Common myeloid progenitor, CD34-positive (primary cell): ENCODE results near the gene BATF.

ENCODE experiments used
- CTCF ChIA-PET: fragments of 350-600 bp; sonication (Branson Sonifier 250); formaldehyde crosslinking; loops from one replicate; lab custom pipeline; 2021; ENCODE audit warnings: antibody characterized with exemption; lab: Charles Lee
- POLR2A ChIA-PET: fragments of 350-600 bp; sonication (Branson Sonifier 250); formaldehyde crosslinking; loops from one replicate; lab custom pipeline; 2021; ENCODE audit warnings: antibody characterized with exemption; lab: Charles Lee
- DNase-seq, 3 donors: peaks; one replicate each; pipeline versions ENCODE4 v3.0.0 to v3.0.0-alpha.2; 2013
- H3K27ac ChIP-seq, 2 experiments: 1 replicate in 1 of 2; 2 replicates in 1 of 2; pipeline ENCODE4 v1.7.0; 2013; ENCODE audit warnings: inconsistent platforms in 2 of 2, low read length in 2 of 2, mild to moderate bottlenecking in 2 of 2, low read depth in 1 of 2, moderate library complexity in 1 of 2; ENCODE audit not compliant: severe bottlenecking in 2 of 2, insufficient read depth in 1 of 2, poor library complexity in 1 of 2
- H3K27me3 ChIP-seq, 5 experiments: replicated peaks in 2 of 5; 1 replicate in 3 of 5; 2 replicates in 2 of 5; pipeline versions ENCODE4 v1.6.1 to v1.7.0; 2013; ENCODE audit warnings: low read length in 4 of 5, mild to moderate bottlenecking in 2 of 5, moderate library complexity in 2 of 5, inconsistent platforms in 1 of 5; ENCODE audit not compliant: insufficient read depth in 5 of 5, control insufficient read depth in 4 of 5
- H3K36me3 ChIP-seq, 4 experiments: 1 replicate in 2 of 4; 2 replicates in 2 of 4; pipeline versions ENCODE4 v1.6.1 to v1.7.0; 2013; ENCODE audit warnings: low read length in 3 of 4, control low read depth in 1 of 4, mild to moderate bottlenecking in 1 of 4; ENCODE audit not compliant: control insufficient read depth in 4 of 4, insufficient read depth in 4 of 4
- H3K4me1 ChIP-seq, 4 experiments: 1 replicate in 3 of 4; 2 replicates in 1 of 4; pipeline versions ENCODE4 v1.6.1 to v1.7.1; 2013; ENCODE audit warnings: low read length in 3 of 4, mild to moderate bottlenecking in 3 of 4, control low read depth in 1 of 4, inconsistent platforms in 1 of 4, moderate library complexity in 1 of 4; ENCODE audit not compliant: control insufficient read depth in 4 of 4, insufficient read depth in 4 of 4; ENCODE audit errors: control extremely low read depth in 1 of 4
- H3K4me3 ChIP-seq, 7 experiments: 1 replicate in 4 of 7; 2 replicates in 3 of 7; pipeline versions ENCODE4 v1.5.1 to v1.7.0; 2013; ENCODE audit warnings: mild to moderate bottlenecking in 7 of 7, low read length in 6 of 7, moderate library complexity in 6 of 7, inconsistent platforms in 2 of 7, low read depth in 2 of 7, control low read depth in 1 of 7; ENCODE audit not compliant: insufficient read depth in 4 of 7, control insufficient read depth in 1 of 7; ENCODE audit errors: extremely low read depth in 1 of 7
- H3K9me3 ChIP-seq, 5 experiments: 1 replicate in 4 of 5; 2 replicates in 1 of 5; pipeline versions ENCODE4 v1.6.1 to v1.7.1; 2013; ENCODE audit warnings: low read length in 4 of 5, mild to moderate bottlenecking in 2 of 5, inconsistent platforms in 1 of 5, low read depth in 1 of 5, moderate library complexity in 1 of 5; ENCODE audit not compliant: control insufficient read depth in 4 of 5, insufficient read depth in 2 of 5; ENCODE audit errors: control extremely low read depth in 1 of 5
- WGBS: methylation state at CpG from one replicate; pipeline ENCODE4 v1.1.5; 2013; ENCODE audit not compliant: insufficient coverage; 5-methylcytosine and 5-hydroxymethylcytosine counted together

BATF gene

GRCh38 chr14:75562489-75562888 is 40.2 kb downstream of the BATF start:
- Histone ChIP-seq H3K4me3 (no peak overlapping the region), H3K4me1 (peaks cover 2 to 27% (median 18%) of the 10 kb centered on the region in 4 experiments), H3K36me3 (no peaks in the 10 kb centered on the region), H3K27ac (no peak overlapping the region), H3K9me3 (no peaks in the 10 kb centered on the region), H3K27me3 (no peaks in the 10 kb centered on the region)
- ChIA-PET CTCF (interaction anchor here (1.1 to 5.9 kb wide), 15 partner anchors 10 to 433 kb away, joined by 3 to 66 read pairs (median 4); partner anchors contain the start of genes ERG28, FLVCR2 and TTLL5), POLR2A (no interaction called here)
- DNase-seq, result peak in 1 of 3 donors; percentile 28
- WGBS, result 94% methylated on average over 3 of the region's 4 CpGs

- POLR2A ChIA-PET, result interaction anchor here (0.6 kb wide), 1 partner anchor 13 kb away, joined by 4 read pairs; no protein-coding TSS in a partner anchor
- no peak overlapping the region for H3K27ac ChIP-seq
Measured at GRCh38 chr14:75563931-75564330, 41.7 kb downstream of the BATF start.

GRCh38 chr14:75565056-75565455 is 42.8 kb downstream of the BATF start:
- no peak overlapping the region for H3K4me3 ChIP-seq
- peaks cover 2 to 17% (median 12%) of the 10 kb centered on the region in 4 experiments for H3K4me1 ChIP-seq
- no peaks in the 10 kb centered on the region for H3K27me3 ChIP-seq
- ChIA-PET POLR2A (no interaction called here), CTCF (interaction anchor here (5.9 kb wide), 1 partner anchor 9 kb away, joined by 66 read pairs; the partner anchor contains the start of gene FLVCR2)
- no peaks in the 10 kb centered on the region for H3K36me3 ChIP-seq
- peak in 2 of 3 donors; percentile 78 to 90 for DNase-seq
- H3K27ac ChIP-seq, result no peak overlapping the region
- no peaks in the 10 kb centered on the region for H3K9me3 ChIP-seq
- WGBS, result 28% methylated on average over 5 of the region's 5 CpGs

More at GRCh38 chr14:75563931-75564330, 41.7 kb downstream of the BATF start:
- no peak for DNase-seq
- Histone ChIP-seq H3K36me3 (no peaks in the 10 kb centered on the region), H3K9me3 (no peaks in the 10 kb centered on the region), H3K4me1 (peaks cover 2 to 25% (median 18%) of the 10 kb centered on the region in 4 experiments), H3K4me3 (no peak overlapping the region), H3K27me3 (no peaks in the 10 kb centered on the region)
- CTCF ChIA-PET, result interaction anchor here (1.3 to 5.9 kb wide), 6 partner anchors 11 to 255 kb away, joined by 4 to 66 read pairs (median 12); partner anchors contain the start of gene FLVCR2
- WGBS, result 92% methylated on average over 4 of the region's 4 CpGs

GRCh38 chr14:75566321-75566720 is 44.1 kb downstream of the BATF start:
- 74% methylated on average over 2 of the region's 4 CpGs for WGBS
- peak in 2 of 3 donors; percentile 74 to 86 for DNase-seq
- H3K27me3 ChIP-seq, result no peaks in the 10 kb centered on the region
- no peak overlapping the region for H3K27ac ChIP-seq
- H3K4me3 ChIP-seq, result no peak overlapping the region
- POLR2A ChIA-PET, result interaction anchor here (0.6 kb wide), 1 partner anchor 23 kb away, joined by 4 read pairs; no protein-coding TSS in a partner anchor
- peaks cover 2 to 16% (median 12%) of the 10 kb centered on the region in 4 experiments for H3K4me1 ChIP-seq
- CTCF ChIA-PET, result interaction anchor here (0.9 to 2.1 kb wide), 2 partner anchors 9 to 11 kb away, joined by 3 to 10 read pairs; partner anchors contain the start of gene FLVCR2
- H3K9me3 ChIP-seq, result no peaks in the 10 kb centered on the region
- H3K36me3 ChIP-seq, result no peaks in the 10 kb centered on the region

GRCh38 chr14:75566752-75567151 is 44.5 kb downstream of the BATF start:
- Histone ChIP-seq H3K4me1 (peaks cover 2 to 16% (median 12%) of the 10 kb centered on the region in 4 experiments), H3K4me3 (no peak overlapping the region), H3K27me3 (no peaks in the 10 kb centered on the region), H3K36me3 (no peaks in the 10 kb centered on the region), H3K9me3 (no peaks in the 10 kb centered on the region), H3K27ac (no peak overlapping the region)
- ChIA-PET POLR2A (interaction anchor here (0.6 kb wide), 1 partner anchor 24 kb away, joined by 4 read pairs; no protein-coding TSS in a partner anchor), CTCF (interaction anchor here (0.9 to 2.1 kb wide), 2 partner anchors 9 to 11 kb away, joined by 3 to 10 read pairs; partner anchors contain the start of gene FLVCR2)
- 100% methylated on average over 4 of the region's 8 CpGs for WGBS
- no peak for DNase-seq

GRCh38 chr14:75568140-75568539 is 45.9 kb downstream of the BATF start:
- ChIA-PET CTCF (interaction anchor here (1.0 kb wide), 1 partner anchor 8 kb away, joined by 4 read pairs; no protein-coding TSS in a partner anchor), POLR2A (no interaction called here)
- Histone ChIP-seq H3K4me1 (peaks cover 2 to 16% (median 12%) of the 10 kb centered on the region in 4 experiments), H3K36me3 (no peaks in the 10 kb centered on the region), H3K9me3 (no peaks in the 10 kb centered on the region), H3K4me3 (no peak overlapping the region), H3K27ac (no peak overlapping the region), H3K27me3 (no peaks in the 10 kb centered on the region)
- WGBS, result 95% methylated on average over 5 of the region's 7 CpGs
- no peak for DNase-seq

- WGBS, result 89% methylated on average over 6 of the region's 6 CpGs
- Histone ChIP-seq H3K9me3 (no peaks in the 10 kb centered on the region), H3K4me3 (no peak overlapping the region), H3K4me1 (peaks cover 2 to 16% (median 12%) of the 10 kb centered on the region in 4 experiments), H3K27me3 (no peaks in the 10 kb centered on the region), H3K36me3 (no peaks in the 10 kb centered on the region), H3K27ac (no peak overlapping the region)
- ChIA-PET CTCF (interaction anchor here (0.6 to 1.0 kb wide), 2 partner anchors 8 to 140 kb away, joined by 3 to 4 read pairs; no protein-coding TSS in a partner anchor), POLR2A (no interaction called here)
- no peak for DNase-seq
Measured at GRCh38 chr14:75568791-75569190, 46.5 kb downstream of the BATF start.
